HG03175 (cell line): ENCODE data around the gene GAB2.

Source experiments
- ATAC-seq: cut with Tn5 transposase; IDR thresholded peaks from one replicate; pipeline ENCODE4 v1.9.1; 2021; ENCODE audit warnings: mild to moderate bottlenecking, moderate library complexity; ENCODE audit not compliant: unreplicated experiment

The GAB2 gene

DNA sequence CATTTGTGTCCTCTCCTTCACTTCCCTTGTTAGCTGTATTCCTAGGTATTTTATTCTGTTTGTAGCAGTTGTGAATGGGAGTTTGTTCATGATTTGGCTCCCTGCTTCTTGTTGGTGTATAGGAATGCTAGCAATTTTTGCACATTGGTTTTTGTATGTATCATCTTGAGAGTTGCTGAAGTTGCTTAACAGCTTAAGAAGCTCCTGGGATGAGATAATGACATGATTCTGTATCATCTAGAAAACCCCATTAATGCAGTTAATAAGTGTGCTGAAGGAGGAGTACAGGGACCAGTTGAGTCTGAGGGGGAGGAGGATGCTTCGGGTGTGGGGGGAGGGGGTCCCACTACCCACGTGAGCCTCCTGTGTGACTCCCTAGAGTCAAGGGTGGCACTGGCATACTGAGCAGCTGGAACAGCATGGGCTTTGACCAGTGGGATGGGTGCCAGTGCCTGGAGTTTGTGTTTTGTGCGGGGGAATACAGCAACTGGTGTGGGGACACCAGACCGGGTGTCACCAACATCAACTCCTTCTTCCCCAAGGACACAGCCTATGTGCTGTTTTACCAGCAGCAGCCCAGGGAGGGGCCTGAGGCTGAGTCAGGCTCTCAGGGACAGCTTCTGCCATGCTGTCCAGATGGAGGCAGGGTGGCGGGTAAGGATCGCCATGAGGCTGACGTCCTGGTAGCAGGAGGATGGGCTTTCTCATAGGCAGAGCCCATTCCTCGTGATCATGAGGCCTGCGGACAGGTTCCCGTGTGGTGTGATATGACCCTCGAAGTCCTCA, 204.8 kb downstream of the GAB2 start:
- no peak for ATAC-seq

DNA sequence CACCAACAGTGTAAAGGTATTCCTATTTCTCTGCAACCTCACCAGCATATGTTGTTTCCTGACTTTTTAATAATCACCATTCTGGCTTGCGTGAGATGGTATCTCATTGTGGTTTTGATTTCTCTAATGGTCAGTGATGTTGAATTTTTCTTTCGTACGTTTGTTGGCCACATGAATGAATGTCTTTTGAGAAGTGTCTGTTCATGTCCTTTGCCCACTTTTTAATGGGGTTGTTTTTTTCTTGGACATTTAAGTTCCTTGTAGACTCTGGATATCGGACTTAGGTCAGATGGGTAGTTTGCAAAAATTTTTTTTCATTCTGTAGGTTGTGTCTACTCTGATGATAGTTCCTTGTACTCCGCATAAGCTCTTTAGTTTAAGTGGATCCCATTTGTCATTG, 206.1 kb downstream of the GAB2 start:
- ATAC-seq, result no peak

DNA sequence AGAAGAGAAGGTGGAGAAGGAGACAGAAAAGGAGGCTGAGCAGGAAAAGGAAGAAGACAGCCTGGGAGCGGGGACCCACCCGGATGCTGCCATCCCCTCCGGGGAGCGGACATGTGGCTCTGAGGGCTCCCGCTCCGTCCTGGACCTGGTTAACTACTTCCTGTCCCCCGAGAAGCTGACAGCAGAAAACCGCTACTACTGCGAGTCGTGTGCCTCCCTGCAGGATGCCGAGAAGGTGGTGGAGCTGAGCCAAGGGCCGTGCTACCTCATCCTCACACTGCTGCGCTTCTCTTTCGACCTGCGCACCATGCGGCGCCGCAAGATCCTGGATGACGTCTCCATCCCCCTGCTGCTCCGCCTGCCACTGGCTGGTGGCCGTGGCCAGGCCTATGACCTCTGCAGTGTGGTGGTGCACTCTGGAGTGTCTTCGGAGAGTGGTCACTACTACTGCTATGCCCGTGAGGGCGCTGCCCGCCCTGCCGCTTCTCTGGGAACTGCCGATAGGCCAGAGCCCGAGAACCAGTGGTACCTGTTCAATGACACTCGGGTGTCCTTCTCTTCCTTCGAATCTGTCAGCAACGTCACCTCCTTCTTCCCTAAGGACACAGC, 207.5 kb downstream of the GAB2 start:
- ATAC-seq, result no peak

GRCh38 chr11:78209478-78209877, 208.1 kb downstream of the GAB2 start:
- no peak for ATAC-seq

GRCh38 chr11:78208257-78209165, 209.1 kb downstream of the GAB2 start:
- no peak for ATAC-seq

GRCh38 chr11:78207532-78208256, 209.9 kb downstream of the GAB2 start:
- no peak for ATAC-seq

- no peak for ATAC-seq
These were observed 211.9 kb downstream of the GAB2 start for GRCh38 chr11:78205691-78206090.

DNA sequence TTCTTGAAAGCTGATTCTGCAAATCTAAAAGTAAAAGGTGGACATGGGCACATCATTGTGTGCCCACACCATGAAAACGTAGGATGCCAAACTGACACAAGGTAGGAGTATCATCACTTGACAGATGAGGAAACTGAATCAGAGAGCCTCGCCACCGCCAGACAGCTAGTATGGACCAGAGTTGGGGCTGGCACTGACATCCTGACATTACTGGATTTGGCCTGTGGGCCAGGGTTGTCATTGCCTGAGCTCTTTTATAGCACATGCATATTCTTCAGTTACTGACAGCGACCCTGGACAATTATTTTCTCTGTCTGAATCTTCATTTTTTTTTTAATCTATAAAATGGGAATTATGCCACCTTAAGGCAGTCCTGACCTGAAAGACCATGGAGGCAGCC, 212.4 kb downstream of the GAB2 start:
- no peak for ATAC-seq

DNA sequence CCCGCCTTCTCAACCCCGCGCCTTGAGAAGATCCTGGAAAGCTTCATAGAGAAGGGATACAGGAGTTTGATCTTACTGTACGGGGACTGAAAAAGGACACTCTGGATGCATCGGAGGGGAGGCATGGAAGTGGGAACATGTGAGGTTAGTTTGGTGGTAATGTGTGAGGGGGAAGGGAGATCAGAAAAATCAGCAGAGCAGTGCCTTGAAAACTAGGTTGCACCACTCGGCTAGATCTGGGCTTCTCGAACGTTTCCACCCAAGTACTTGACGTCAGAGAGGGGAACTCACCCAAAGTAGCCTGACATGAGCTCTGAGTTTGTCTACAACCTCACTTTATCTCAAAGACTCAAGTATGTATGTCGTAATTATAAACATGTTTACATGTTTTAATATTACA, 214.4 kb downstream of the GAB2 start:
- no peak for ATAC-seq

DNA sequence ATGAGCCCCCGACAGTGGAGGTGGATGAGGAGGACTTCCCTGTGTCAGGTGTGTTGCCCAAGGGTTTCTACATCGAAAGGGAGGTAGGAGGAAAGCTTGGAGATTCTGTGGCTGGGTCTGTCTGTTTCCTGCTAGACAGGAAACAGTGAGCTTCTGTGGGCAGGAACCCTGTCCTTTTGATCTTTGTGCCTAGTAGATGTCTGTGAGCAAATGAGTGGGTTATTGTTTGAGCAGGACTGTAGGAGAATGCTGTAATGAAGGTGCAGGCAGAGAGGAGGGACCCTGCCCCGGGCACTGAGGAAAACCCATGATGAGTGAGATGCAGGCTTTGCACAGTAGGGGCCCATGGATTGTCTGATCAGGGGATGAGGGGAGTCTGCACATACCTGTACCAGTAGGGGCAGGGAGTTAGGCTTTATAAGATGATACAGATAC, 214.9 kb downstream of the GAB2 start:
- no peak for ATAC-seq

- no peak for ATAC-seq
These were observed 216.4 kb downstream of the GAB2 start for GRCh38 chr11:78201096-78201818.

DNA sequence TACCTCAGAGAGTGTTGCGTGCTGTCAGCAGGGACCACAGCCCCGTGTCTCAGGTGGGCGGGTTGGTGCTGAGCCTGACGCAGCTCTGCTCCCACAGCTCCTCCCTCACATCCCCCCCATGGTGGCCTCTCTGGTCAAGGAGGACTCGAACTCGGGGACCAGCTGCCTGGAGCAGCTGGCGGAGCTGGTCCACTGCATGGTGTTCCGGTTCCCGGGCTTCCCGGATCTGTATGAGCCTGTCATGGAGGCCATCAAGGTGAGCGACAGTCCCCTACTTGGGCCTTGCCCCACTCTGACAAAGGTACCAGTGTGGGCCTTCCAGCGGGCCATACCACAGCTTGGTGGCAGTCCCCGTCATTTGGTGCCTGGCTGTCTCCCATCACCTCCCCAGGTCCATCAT, 217.1 kb downstream of the GAB2 start:
- no peak for ATAC-seq

DNA sequence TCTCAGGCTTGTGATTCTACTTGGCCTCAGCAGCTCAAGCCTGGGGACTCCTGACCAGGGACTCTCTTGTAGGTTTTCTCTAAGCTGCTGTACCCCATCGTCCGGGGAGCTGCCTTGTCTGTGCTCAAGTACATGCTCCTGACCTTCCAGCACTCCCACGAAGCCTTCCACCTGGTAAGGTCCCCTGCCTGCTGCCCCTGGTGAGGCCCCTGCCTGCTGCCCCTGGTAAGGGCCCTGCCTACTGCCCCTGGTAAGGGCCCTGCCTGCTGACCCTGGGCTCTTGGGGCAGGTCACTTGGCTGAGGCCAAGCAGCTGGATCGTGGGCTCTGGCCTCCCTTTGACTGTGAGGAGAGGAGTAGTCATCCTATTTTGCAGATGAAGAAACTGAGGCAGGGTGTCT, 217.6 kb downstream of the GAB2 start:
- no peak for ATAC-seq

- no peak for ATAC-seq
These were observed 218.0 kb downstream of the GAB2 start for GRCh38 chr11:78199653-78200015.

- ATAC-seq, result no peak
These were observed 218.5 kb downstream of the GAB2 start for GRCh38 chr11:78199015-78199652.

DNA sequence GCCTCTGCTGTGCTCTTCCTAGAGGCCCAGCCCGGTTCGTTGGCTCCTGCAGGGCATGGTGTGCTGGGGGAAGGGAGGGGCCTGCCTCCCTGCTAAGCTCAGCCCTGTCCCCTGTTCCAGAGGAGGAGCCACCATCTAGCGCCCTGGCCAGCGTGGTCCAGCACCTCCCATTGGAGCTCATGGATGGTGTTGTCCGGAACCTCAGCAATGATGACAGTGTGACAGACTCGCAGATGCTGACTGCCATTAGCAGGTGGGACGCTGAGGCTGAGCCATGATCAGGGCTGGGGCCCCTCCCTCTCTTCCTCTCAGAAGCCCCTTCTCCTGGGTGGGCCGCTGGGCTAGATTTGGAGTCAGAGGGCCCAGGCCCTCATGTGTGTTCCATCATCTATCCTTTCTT, 219.8 kb downstream of the GAB2 start:
- no peak for ATAC-seq

DNA sequence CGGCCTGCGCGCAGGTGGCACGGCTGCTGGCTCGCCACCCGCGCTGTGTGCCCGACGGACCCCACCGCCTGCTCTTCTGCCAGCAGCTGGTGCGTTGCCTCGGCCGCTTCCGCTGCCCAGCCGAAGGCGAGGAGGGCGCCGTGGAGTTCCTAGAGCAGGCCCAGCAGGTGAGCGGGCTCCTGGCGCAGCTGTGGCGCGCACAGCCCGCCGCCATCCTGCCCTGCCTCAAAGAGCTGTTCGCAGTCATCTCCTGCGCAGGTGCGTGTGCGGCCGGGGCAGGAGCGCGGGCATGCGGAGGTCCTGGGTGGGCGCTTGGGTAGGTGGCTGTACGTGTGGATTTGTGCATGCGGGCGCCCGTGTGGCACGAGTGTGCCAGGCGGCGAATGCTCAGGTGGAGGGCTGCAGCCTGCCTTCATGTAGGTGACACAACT, 220.9 kb downstream of the GAB2 start:
- ATAC-seq, result no peak

GRCh38 chr11:78195917-78196560, 221.6 kb downstream of the GAB2 start:
- ATAC-seq, result no peak

GRCh38 chr11:78194490-78194889, 223.1 kb downstream of the GAB2 start:
- no peak for ATAC-seq
